GM11168 (cell line): ENCODE data around the gene DEGS2.

Experiments used
- in situ Hi-C: fragments of 300-500 bp; cut with MboI; formaldehyde crosslinking; loops from one replicate; pipeline ENCODE4 v1.12.0; 2022; ENCODE audit warnings: low sequenced_read_pairs; ENCODE audit not compliant: unreplicated experiment

The DEGS2 gene

GRCh38 chr14:100149851-100150611 is 9.4 kb downstream of the DEGS2 start:
- in situ Hi-C loops = no loop called here

GRCh38 chr14:100148837-100149731 is 10.4 kb downstream of the DEGS2 start:
- in situ Hi-C loops = no loop called here

DNA sequence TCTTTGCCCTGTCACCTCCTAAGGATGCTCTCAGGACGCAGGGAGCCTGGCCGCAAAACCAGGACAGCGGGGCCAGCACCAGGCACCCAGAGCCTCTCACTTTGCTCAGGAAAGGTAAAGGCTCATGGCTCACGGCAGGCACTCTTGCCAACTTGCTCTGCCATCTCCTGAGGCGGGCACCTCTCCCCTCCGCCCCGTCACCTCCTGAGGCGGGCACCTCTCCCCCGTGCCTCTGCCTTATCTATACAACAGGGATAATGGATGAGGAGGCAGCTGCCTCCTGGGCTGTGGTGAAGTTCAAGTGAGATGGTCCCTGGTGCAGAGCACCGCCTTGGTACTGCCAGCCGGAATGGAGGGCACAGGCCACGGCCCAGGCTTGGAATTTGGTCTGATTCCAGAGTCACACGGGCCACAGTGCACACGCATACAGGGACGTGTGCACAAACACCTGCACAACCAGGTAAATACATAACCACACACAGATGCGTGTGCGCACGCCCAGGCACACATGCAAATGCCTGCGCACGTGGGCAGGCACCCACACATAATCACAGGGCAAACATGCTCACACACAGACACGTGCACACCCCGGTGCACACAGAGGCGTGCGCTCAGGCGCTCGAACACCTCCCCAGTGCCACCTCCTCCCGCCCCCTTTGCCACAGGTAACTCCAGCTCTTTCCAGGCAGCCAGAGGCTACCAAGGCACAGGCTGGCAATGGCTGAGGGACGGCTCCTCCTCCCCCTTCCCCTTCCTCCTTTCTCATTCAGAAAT is 11.6 kb downstream of the DEGS2 start:
- in situ Hi-C loops = no loop called here

GRCh38 chr14:100147181-100147631 is 12.2 kb downstream of the DEGS2 start:
- in situ Hi-C loops = no loop called here

DNA sequence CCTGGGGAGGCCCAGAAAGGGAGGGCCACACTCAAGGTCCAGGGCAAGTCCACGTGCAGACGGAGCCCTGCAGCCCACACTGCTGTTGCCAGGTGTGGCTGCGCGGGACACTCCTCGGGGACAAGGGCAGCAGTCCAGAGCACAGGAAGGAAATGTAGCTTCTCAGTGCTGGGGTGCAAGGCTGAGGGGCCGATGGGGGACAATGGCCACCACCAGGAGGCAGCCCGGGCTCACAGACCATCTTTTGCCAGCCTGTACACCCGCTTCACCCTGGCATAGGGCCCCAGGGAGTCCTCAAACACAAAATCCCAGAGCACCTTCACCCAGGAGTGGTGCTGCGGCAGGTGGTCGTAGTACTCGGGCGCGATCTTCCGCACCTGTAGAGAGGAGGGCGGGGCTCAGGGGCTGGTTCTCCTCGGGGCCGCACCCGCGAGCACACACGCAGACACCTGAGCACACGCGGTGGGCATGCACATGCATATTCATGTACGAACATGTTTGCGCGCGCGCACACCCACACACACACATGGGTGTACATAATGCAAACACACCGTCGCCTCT is 12.8 kb downstream of the DEGS2 start:
- in situ Hi-C loops = no loop called here

- in situ Hi-C loops = no loop called here
Measured at GRCh38 chr14:100145682-100146464, 13.6 kb downstream of the DEGS2 start.

- in situ Hi-C loops = no loop called here
Measured at GRCh38 chr14:100144996-100145646, 14.3 kb downstream of the DEGS2 start.

DNA sequence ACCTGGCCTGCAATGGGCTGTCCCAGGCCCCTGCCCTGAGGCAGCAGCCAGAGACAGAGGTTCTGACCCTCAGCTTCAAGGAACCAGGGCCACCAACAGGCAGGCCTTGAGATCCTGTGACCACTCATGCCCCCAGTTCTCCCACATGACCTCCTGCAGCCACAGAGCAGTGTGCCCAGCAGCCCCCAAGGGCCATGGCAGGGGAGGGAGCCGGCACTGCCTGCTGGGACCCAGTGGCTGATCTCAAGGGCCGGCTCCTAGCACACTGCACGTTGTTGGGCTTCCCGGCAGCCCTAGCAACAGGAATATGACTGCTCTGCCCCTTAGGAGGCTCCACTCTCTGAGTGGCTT is 14.8 kb downstream of the DEGS2 start:
- in situ Hi-C loops = no loop called here

DNA sequence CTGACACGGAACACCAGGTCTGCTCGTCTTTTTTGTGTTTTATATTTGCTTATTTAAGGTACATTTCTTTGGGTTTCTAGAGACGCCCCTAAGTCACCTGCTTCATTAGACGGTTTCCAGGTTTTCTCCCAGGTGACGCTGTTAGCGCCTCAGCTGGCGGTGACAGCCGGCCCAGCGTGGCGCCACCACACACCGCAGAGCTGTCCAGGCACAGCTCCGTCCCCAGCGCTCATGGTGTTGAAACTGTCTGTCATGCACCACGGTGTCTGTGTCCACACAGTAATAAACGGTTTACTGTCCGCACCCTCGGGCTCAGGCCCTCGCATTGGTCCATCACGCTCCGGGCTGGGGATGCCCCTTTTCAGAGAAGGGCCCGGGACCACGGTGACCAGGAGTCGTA is 15.5 kb downstream of the DEGS2 start:
- in situ Hi-C loops = no loop called here

GRCh38 chr14:100143523-100143922 is 15.9 kb downstream of the DEGS2 start:
- in situ Hi-C loops = no loop called here

DNA sequence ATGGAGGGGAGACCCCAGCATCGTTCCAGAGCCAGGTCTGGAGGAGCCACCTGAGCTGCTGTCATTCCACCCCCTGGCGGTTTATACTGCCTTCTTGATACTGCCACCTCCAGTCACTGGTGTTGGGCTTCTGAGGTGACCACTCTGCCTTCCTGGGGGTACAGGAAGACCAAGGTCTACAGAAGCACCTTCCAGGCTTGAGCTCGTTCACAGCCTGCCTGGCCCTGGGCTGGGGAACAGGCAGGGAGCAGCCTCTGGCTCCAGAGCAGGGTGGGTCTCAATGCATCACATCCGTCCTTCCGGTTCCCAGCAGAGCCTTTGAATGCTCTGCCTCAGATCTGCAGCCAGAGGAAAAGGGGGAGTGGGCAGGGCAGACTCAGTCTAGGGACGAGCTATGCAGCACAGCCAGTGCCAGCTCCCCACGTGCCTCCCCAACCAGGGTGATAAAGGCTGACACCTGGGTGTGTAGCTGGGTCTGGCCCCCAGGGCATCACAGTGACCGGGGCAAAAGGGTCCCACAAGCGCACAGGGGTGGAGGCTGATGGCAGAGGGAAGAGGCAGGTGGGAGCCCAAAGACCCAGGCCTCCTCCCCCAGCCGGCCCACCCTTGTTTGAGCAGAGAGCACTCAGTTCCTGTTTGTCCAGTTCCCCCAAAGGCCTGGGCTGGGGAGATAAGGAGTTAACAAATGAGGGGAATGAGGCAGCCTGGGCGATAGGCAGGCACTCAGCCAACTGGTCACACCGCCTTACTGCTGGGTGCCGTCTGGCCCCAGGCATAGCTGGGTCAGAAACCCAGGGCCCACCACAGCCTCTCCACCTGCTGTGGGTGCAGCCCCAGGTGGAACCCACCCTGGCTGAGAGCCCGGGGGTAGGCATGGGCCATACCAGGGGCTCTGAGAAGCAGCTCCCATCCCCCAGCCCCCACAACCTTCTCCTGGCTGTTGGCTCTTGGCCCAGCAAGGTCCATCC is 17.1 kb downstream of the DEGS2 start:
- in situ Hi-C loops = no loop called here

GRCh38 chr14:100141098-100141497 is 18.3 kb downstream of the DEGS2 start:
- in situ Hi-C loops = no loop called here

DNA sequence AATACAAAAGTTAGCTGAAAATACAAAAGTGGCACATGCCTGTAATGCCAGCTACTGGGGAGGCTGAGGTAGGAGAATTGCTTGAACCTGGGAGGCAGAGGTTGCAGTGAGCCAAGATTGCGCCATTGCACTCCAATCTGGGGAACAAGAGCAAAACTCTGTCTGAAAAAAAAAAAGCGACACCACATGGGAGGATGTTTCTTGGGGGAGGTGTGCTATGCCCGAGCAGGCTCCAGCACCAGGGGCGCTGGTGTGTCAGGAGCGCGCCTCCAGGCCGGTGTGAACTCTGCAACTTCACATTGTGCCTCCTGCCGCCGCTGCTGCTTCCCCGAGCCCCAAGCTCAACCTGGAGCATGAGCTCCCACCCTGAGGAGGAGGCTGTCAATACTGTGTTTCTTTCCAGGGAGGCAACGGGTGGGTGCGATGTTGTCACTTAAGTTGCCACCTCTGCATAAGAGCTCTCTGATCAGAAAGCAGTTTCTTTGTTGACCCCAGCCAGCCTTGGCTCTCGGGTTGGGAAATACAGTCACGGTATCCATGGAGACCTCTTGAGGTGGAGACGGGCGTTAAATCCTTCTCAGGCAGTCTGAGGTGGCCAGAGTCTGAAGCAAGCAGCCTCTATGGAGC is 18.9 kb downstream of the DEGS2 start:
- in situ Hi-C loops = no loop called here

- in situ Hi-C loops = no loop called here
Measured at GRCh38 chr14:100138955-100139354, 20.5 kb downstream of the DEGS2 start.

- in situ Hi-C loops = no loop called here
Measured at GRCh38 chr14:100138082-100138787, 21.2 kb downstream of the DEGS2 start.

DNA sequence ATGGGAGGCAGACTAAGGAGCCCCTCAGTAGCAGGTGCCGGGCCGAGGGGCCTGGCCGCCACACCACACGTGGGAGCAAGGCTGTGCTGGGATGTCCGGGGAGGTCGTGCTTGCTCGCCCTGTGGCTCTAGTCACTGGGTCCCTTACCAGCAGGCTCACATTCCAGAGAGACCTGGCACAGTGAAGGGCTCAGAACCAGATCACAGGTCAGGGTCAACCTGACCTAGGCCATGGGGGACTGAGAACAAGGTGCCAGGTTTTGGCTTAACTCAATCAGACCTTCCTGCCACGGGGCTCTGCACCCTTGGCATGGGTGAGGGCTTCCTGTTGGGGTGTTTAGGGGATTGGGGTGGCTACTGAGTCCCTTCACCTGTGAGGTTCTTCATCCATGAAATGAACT is 22.3 kb downstream of the DEGS2 start:
- in situ Hi-C loops = no loop called here

- in situ Hi-C loops = no loop called here
Measured at GRCh38 chr14:100135784-100136183, 23.7 kb downstream of the DEGS2 start.
